Liver (tissue), 3 donors: ENCODE results near the gene PRELID2.

ENCODE experiments used
- CTCF ChIP-seq: fragments of 150-350 bp; IDR thresholded peaks from 2 replicates; pipeline ENCODE4 v1.5.1; 2017; ENCODE audit warnings: improper control_type of control experiment, low read depth, low read length; ENCODE audit not compliant: missing input control
- FOXA1 ChIP-seq: IDR thresholded peaks from 2 replicates; pipeline ENCODE4 v1.6.1; 2016; ENCODE audit warnings: antibody characterized with exemption
- RAD21 ChIP-seq, 2 donors: IDR thresholded peaks; 2 replicates each; pipeline ENCODE4 v1.6.1; 2016; ENCODE audit warnings: antibody characterized with exemption in 2 of 2, mild to moderate bottlenecking in 2 of 2
- RXRA ChIP-seq, 2 donors: IDR thresholded peaks; 2 replicates each; pipeline ENCODE4 v1.6.1; 2017 to 2018; ENCODE audit warnings: antibody characterized with exemption in 2 of 2, mild to moderate bottlenecking in 1 of 2
- TAF1 ChIP-seq: conservative IDR thresholded peaks from 2 replicates; pipeline ENCODE4 v1.6.1; 2016; ENCODE audit warnings: antibody characterized with exemption, mild to moderate bottlenecking
- YY1 ChIP-seq: IDR thresholded peaks from 2 replicates; pipeline ENCODE4 v1.6.1; 2016; ENCODE audit warnings: antibody characterized with exemption, mild to moderate bottlenecking
- TF ChIP-seq, protein P1 (sequence below): IDR thresholded peaks from 2 replicates; pipeline ENCODE4 v1.6.1; 2016; ENCODE audit warnings: antibody characterized with exemption, mild to moderate bottlenecking
- TF ChIP-seq, protein P2 (sequence below): IDR thresholded peaks from 2 replicates; pipeline ENCODE4 v1.6.1; 2016; ENCODE audit warnings: antibody characterized with exemption
- TF ChIP-seq, protein P3 (sequence below): IDR thresholded peaks from 2 replicates; pipeline ENCODE4 v1.6.1; 2016; ENCODE audit warnings: antibody characterized with exemption
- donor health status: healthy.
- donor health status: healthy.

DNA sequence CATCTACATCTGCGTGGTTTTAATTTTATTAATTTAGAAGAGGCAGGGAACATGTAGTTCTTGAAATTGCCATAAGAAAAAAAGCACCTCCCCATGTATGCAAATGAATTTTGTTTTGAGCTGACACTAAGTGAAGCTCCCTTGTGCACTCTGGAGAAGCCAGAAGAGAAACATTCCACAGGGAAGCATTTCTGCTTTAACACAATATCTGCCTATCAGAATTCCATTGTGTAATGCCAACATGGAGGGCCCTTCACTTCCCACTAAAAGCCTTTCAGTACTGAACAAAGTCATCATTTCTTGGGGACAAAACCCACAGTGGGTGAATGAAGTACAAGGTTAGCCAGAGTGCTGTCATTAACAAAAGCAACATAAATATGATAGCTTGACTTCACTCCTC is 59.7 kb downstream of the PRELID2 start:
- TF ChIP-seq CTCF (no peak), YY1 (no peak), RAD21 (IDR thresholded peaks at IDR 0.05) (no peak), TAF1 (no peak), FOXA1 (no peak), RXRA (IDR thresholded peaks at IDR 0.05) (no peak)
- TF ChIP-seq, protein P1, sequence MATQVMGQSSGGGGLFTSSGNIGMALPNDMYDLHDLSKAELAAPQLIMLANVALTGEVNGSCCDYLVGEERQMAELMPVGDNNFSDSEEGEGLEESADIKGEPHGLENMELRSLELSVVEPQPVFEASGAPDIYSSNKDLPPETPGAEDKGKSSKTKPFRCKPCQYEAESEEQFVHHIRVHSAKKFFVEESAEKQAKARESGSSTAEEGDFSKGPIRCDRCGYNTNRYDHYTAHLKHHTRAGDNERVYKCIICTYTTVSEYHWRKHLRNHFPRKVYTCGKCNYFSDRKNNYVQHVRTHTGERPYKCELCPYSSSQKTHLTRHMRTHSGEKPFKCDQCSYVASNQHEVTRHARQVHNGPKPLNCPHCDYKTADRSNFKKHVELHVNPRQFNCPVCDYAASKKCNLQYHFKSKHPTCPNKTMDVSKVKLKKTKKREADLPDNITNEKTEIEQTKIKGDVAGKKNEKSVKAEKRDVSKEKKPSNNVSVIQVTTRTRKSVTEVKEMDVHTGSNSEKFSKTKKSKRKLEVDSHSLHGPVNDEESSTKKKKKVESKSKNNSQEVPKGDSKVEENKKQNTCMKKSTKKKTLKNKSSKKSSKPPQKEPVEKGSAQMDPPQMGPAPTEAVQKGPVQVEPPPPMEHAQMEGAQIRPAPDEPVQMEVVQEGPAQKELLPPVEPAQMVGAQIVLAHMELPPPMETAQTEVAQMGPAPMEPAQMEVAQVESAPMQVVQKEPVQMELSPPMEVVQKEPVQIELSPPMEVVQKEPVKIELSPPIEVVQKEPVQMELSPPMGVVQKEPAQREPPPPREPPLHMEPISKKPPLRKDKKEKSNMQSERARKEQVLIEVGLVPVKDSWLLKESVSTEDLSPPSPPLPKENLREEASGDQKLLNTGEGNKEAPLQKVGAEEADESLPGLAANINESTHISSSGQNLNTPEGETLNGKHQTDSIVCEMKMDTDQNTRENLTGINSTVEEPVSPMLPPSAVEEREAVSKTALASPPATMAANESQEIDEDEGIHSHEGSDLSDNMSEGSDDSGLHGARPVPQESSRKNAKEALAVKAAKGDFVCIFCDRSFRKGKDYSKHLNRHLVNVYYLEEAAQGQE, result no peak
- TF ChIP-seq, protein P2, sequence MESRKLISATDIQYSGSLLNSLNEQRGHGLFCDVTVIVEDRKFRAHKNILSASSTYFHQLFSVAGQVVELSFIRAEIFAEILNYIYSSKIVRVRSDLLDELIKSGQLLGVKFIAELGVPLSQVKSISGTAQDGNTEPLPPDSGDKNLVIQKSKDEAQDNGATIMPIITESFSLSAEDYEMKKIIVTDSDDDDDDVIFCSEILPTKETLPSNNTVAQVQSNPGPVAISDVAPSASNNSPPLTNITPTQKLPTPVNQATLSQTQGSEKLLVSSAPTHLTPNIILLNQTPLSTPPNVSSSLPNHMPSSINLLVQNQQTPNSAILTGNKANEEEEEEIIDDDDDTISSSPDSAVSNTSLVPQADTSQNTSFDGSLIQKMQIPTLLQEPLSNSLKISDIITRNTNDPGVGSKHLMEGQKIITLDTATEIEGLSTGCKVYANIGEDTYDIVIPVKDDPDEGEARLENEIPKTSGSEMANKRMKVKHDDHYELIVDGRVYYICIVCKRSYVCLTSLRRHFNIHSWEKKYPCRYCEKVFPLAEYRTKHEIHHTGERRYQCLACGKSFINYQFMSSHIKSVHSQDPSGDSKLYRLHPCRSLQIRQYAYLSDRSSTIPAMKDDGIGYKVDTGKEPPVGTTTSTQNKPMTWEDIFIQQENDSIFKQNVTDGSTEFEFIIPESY, result no peak
- TF ChIP-seq, protein P3, sequence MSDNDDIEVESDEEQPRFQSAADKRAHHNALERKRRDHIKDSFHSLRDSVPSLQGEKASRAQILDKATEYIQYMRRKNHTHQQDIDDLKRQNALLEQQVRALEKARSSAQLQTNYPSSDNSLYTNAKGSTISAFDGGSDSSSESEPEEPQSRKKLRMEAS, result no peak
